ENCODE data around the gene NCK2. TPM values are rescaled to one million over a fixed set of nuclear protein-coding genes. Genes with fewer than 3 reads are reported as not detected.

Gene NCK2
- total and polyA plus RNA-seq, 2 of the 4 experiments (the other 2 are of a cell fraction): 15.8 to 22.2 TPM

DNA sequence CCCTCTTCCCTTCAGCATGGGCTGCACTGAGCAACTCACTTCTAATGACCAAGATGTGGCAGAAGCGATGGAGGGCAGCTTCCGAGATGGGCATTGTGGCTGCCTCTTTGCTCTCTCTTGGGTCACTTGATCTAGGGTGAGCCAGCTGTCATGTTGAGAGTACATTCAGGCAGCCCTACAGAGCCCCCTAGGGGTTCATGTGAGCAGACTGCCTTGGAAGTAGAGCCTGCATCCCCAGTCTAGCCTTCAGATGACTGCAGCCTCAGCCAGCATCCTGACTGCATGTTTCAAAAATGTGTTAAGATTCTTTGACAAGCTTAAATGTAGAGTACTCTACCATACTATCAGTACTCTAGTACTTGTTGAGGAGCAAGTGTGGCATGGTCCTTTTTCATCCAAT, 143.9 kb downstream of the NCK2 start:
- Histone ChIP-seq H2AK9ac (replicated peaks; ENCODE audit: low read depth, low read length, poor library complexity) (no peak overlapping the region), H4K8ac (ENCODE audit: low read depth in 2 of 2, low read length in 2 of 2) (no peak overlapping the region), H3K23ac (ENCODE audit: low read depth, low read length) (no peak overlapping the region), H4K20me1 (ENCODE audit: insufficient read depth, low read length) (peaks cover 6% of the 10 kb centered on the region; the same call in 1 of the 2 replicates), H3K4ac (ENCODE audit: low read depth, low read length) (no peak overlapping the region), H3K27ac (ENCODE audit: insufficient read depth, low read length) (no peak overlapping the region), H3K27me3 (ENCODE audit: control insufficient read depth, insufficient read depth, low read length) (no peaks in the 10 kb centered on the region), H3K9me3 (ENCODE audit: control insufficient read depth, insufficient read depth, low read length) (peaks cover 2% of the 10 kb centered on the region; the same call in 1 of the 2 replicates), H2BK15ac (ENCODE audit: low read depth, low read length) (no peak overlapping the region), H3K56ac (ENCODE audit: extremely low read depth, insufficient read depth, low read length) (no peak overlapping the region), H3K18ac (ENCODE audit: low read depth, low read length) (no peak overlapping the region), H2BK5ac (ENCODE audit: low read depth, low read length, poor library complexity, severe bottlenecking) (no peak overlapping the region), H2BK20ac (ENCODE audit: low read depth, low read length) (no peak overlapping the region), H3K9me1 (ENCODE audit: insufficient read depth, low read length) (peaks cover 3% of the 10 kb centered on the region; the same call in 1 of the 2 replicates), H2AK5ac (ENCODE audit: low read depth, low read length) (no peak overlapping the region), H3K4me2 (ENCODE audit: low read depth, low read length) (no peak overlapping the region), H3K36me3 (ENCODE audit: control insufficient read depth, insufficient read depth, low read length) (peaks cover 7% of the 10 kb centered on the region), H2AFZ (replicated peaks; ENCODE audit: low read length, poor library complexity) (no peak overlapping the region), H3K79me1 (ENCODE audit: low read depth in 1 of 2, low read length in 2 of 2) (peaks cover 41 to 43% of the 10 kb centered on the region in 2 experiments), H2BK120ac (ENCODE audit: low read depth, low read length) (no peak overlapping the region), H3K4me3 (ENCODE audit: insufficient read depth, low read depth, low read length) (no peak overlapping the region), H3K9ac (ENCODE audit: low read depth, low read length) (no peak overlapping the region), H3K4me1 (ENCODE audit: control insufficient read depth, insufficient read depth, low read length) (peaks cover 12% of the 10 kb centered on the region), H3K14ac (replicated peaks; ENCODE audit: low read depth, low read length) (no peak overlapping the region), H4K5ac (ENCODE audit: low read depth, low read length) (no peak overlapping the region), H4K91ac (ENCODE audit: insufficient read depth, low read depth, low read length) (no peak overlapping the region)
- no TSS peak for BruUV-seq (replicated peaks)
- intact Hi-C loops (cut with micrococcal nuclease): no loop called here
- dilution Hi-C loops (cut with HindIII; ENCODE audit: low sequenced_read_pairs, unreplicated experiment): no loop called here
- CTCF ChIA-PET: no interaction called here
- WGBS, 2 experiments (ENCODE audit: extremely low coverage in 2 of 2, insufficient read length in 1 of 2): 100% methylated on average over 2 of the region's 2 CpGs; no CpG with 5 or more reads in 1 of the 2 experiments
- POLR2A ChIA-PET (ENCODE audit: unreplicated experiment): no interaction called here
- DNase-seq: no peak
- TF ChIP-seq CEBPB (IDR thresholded peaks at IDR 0.05; ENCODE audit: low read depth, low read length) (no peak), RCOR1 (IDR thresholded peaks at IDR 0.05; ENCODE audit: insufficient replicate concordance, low read length) (no peak), RFX5 (IDR thresholded peaks at IDR 0.05; ENCODE audit: low read depth, low read length) (no peak), RAD21 (IDR thresholded peaks at IDR 0.05; ENCODE audit: low read length) (no peak), SMC3 (IDR thresholded peaks at IDR 0.05; ENCODE audit: low read depth, low read length) (no peak), MXI1 (IDR thresholded peaks at IDR 0.05; ENCODE audit: borderline replicate concordance, low read depth, low read length) (no peak)
- TF ChIP-seq, protein P1, sequence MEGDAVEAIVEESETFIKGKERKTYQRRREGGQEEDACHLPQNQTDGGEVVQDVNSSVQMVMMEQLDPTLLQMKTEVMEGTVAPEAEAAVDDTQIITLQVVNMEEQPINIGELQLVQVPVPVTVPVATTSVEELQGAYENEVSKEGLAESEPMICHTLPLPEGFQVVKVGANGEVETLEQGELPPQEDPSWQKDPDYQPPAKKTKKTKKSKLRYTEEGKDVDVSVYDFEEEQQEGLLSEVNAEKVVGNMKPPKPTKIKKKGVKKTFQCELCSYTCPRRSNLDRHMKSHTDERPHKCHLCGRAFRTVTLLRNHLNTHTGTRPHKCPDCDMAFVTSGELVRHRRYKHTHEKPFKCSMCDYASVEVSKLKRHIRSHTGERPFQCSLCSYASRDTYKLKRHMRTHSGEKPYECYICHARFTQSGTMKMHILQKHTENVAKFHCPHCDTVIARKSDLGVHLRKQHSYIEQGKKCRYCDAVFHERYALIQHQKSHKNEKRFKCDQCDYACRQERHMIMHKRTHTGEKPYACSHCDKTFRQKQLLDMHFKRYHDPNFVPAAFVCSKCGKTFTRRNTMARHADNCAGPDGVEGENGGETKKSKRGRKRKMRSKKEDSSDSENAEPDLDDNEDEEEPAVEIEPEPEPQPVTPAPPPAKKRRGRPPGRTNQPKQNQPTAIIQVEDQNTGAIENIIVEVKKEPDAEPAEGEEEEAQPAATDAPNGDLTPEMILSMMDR (conservative IDR thresholded peaks at IDR 0.05; ENCODE audit: low read depth, low read length): no peak
- TF ChIP-seq, protein P2, sequence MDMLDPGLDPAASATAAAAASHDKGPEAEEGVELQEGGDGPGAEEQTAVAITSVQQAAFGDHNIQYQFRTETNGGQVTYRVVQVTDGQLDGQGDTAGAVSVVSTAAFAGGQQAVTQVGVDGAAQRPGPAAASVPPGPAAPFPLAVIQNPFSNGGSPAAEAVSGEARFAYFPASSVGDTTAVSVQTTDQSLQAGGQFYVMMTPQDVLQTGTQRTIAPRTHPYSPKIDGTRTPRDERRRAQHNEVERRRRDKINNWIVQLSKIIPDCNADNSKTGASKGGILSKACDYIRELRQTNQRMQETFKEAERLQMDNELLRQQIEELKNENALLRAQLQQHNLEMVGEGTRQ (IDR thresholded peaks at IDR 0.05; ENCODE audit: low read depth, low read length): no peak
- ATAC-seq (ENCODE audit: low read depth): no peak
- in situ Hi-C loops (cut with MboI; ENCODE audit: low sequenced_read_pairs): no loop called here

All from IMR-90 (cell line).